ENCODE results near the gene TNS4. TPM values are rescaled to one million over a fixed set of nuclear protein-coding genes. Genes with fewer than 3 reads are reported as not detected.

TNS4 gene
- total and polyA plus RNA-seq, 2 donors (not counting 1 experiment from before 2014, with no cell fraction given): not detected

GRCh38 chr17:40474419-40475002 lies 26.9 kb downstream of the TNS4 start:
- Histone ChIP-seq H2AFZ (ENCODE audit: insufficient read depth, low read depth, low read length, poor library complexity, severe bottlenecking) (no peak overlapping the region), H3K4me3 (ENCODE audit: control extremely low read depth in 1 of 5, extremely low read depth in 1 of 5, insufficient read depth in 1 of 5, low read depth in 2 of 5, low read length in 4 of 5) (no peak overlapping the region), H3K79me2 (ENCODE audit: control insufficient read depth, insufficient read depth, low read length) (no peaks in the 10 kb centered on the region), H3K27me3 (replicated peaks in 1 of 4; ENCODE audit: control extremely low read depth in 1 of 4, control insufficient read depth in 3 of 4, insufficient read depth in 4 of 4, low read length in 3 of 4) (peaks cover 0 to 4% (median 1%) of the 10 kb centered on the region in 4 experiments), H3K9me3 (ENCODE audit: control extremely low read depth in 1 of 3, control insufficient read depth in 2 of 3, insufficient read depth in 1 of 3, low read length in 2 of 3) (peaks cover 0 to 11% (median 0%) of the 10 kb centered on the region in 3 donors), H4K20me1 (ENCODE audit: control insufficient read depth, insufficient read depth, low read length, poor library complexity, severe bottlenecking) (no peaks in the 10 kb centered on the region), H3K36me3 (replicated peaks in 1 of 2; ENCODE audit: control extremely low read depth in 1 of 2, control insufficient read depth in 1 of 2, extremely low read depth in 1 of 2, insufficient read depth in 2 of 2, low read length in 1 of 2) (no peaks in the 10 kb centered on the region), H3K27ac (ENCODE audit: low read length in 2 of 2) (no peak overlapping the region), H3K4me2 (replicated peaks; ENCODE audit: low read depth, low read length, poor library complexity, severe bottlenecking) (no peak overlapping the region), H3K9ac (ENCODE audit: low read length) (no peak overlapping the region), H3K4me1 (ENCODE audit: control insufficient read depth in 2 of 2, insufficient read depth in 2 of 2, low read length in 2 of 2) (peaks cover 12 to 23% of the 10 kb centered on the region in 2 donors)
- Mint-ChIP-seq H3K27me3 (no peaks in the 10 kb centered on the region), H3K4me1 (peaks cover 10% of the 10 kb centered on the region), H3K27ac (no peak overlapping the region), H3K9me3 (ENCODE audit: insufficient read depth) (no peaks in the 10 kb centered on the region), H3K4me3 (no peak overlapping the region)
- ChIA-PET CTCF (interaction anchor here (0.6 to 2.7 kb wide), 8 partner anchors 25 to 888 kb away, joined by 3 to 22 read pairs (median 3); partner anchors contain the start of gene IGFBP4), POLR2A (no interaction called here)
- DNase-seq (no peak), ATAC-seq (ENCODE audit: low read depth) (no peak)
- TF ChIP-seq EZH2 (IDR thresholded peaks at IDR 0.05; ENCODE audit: borderline replicate concordance, insufficient read depth, low read depth, low read length, poor library complexity, severe bottlenecking): no peak
- TF ChIP-seq CTCF (IDR thresholded peaks at IDR 0.05): no peak
- WGBS (ENCODE audit: insufficient coverage): 97% methylated on average over 7 of the region's 9 CpGs
- intact Hi-C loops (cut with micrococcal nuclease): loop anchor here (5.0 kb wide), 1 partner anchor 32 kb away; the partner anchor contains the start of gene IGFBP4

GRCh38 chr17:40473573-40474365 lies 27.7 kb downstream of the TNS4 start:
- H3K4me3 ChIP-seq (ENCODE audit: control extremely low read depth in 1 of 5, extremely low read depth in 1 of 5, insufficient read depth in 1 of 5, low read depth in 2 of 5, low read length in 4 of 5): no peak overlapping the region
- H3K4me1 Mint-ChIP-seq: peaks cover 5% of the 10 kb centered on the region
- no peak overlapping the region for H2AFZ ChIP-seq (ENCODE audit: insufficient read depth, low read depth, low read length, poor library complexity, severe bottlenecking)
- no peak overlapping the region for H3K9ac ChIP-seq (ENCODE audit: low read length)
- H3K36me3 ChIP-seq (replicated peaks in 1 of 2; ENCODE audit: control extremely low read depth in 1 of 2, control insufficient read depth in 1 of 2, extremely low read depth in 1 of 2, insufficient read depth in 2 of 2, low read length in 1 of 2): no peaks in the 10 kb centered on the region
- H3K27ac ChIP-seq (ENCODE audit: low read length in 2 of 2): no peak overlapping the region
- peaks cover 10 to 16% of the 10 kb centered on the region in 2 donors for H3K4me1 ChIP-seq (ENCODE audit: control insufficient read depth in 2 of 2, insufficient read depth in 2 of 2, low read length in 2 of 2)
- CTCF ChIA-PET: interaction anchor here (0.6 to 1.6 kb wide), 4 partner anchors 24 to 115 kb away, joined by 3 to 6 read pairs (median 4); no protein-coding TSS in a partner anchor
- H3K27me3 Mint-ChIP-seq: no peaks in the 10 kb centered on the region
- ATAC-seq (ENCODE audit: low read depth): no peak
- H3K27ac Mint-ChIP-seq: no peak overlapping the region
- H3K9me3 ChIP-seq (ENCODE audit: control extremely low read depth in 1 of 3, control insufficient read depth in 2 of 3, insufficient read depth in 1 of 3, low read length in 2 of 3): peaks cover 0 to 11% (median 0%) of the 10 kb centered on the region in 3 donors
- H3K9me3 Mint-ChIP-seq (ENCODE audit: insufficient read depth): no peaks in the 10 kb centered on the region
- no peaks in the 10 kb centered on the region for H3K79me2 ChIP-seq (ENCODE audit: control insufficient read depth, insufficient read depth, low read length)
- TF ChIP-seq CTCF (IDR thresholded peaks at IDR 0.05) (no peak), EZH2 (IDR thresholded peaks at IDR 0.05; ENCODE audit: borderline replicate concordance, insufficient read depth, low read depth, low read length, poor library complexity, severe bottlenecking) (no peak)
- POLR2A ChIA-PET: no interaction called here
- H4K20me1 ChIP-seq (ENCODE audit: control insufficient read depth, insufficient read depth, low read length, poor library complexity, severe bottlenecking): no peaks in the 10 kb centered on the region
- H3K4me3 Mint-ChIP-seq: no peak overlapping the region
- H3K4me2 ChIP-seq (replicated peaks; ENCODE audit: low read depth, low read length, poor library complexity, severe bottlenecking): no peak overlapping the region
- 88% methylated on average over 14 of the region's 16 CpGs for WGBS (ENCODE audit: insufficient coverage)
- DNase-seq: no peak
- intact Hi-C loops (cut with micrococcal nuclease): no loop called here
- H3K27me3 ChIP-seq (replicated peaks in 1 of 4; ENCODE audit: control extremely low read depth in 1 of 4, control insufficient read depth in 3 of 4, insufficient read depth in 4 of 4, low read length in 3 of 4): peaks cover 0 to 4% (median 1%) of the 10 kb centered on the region in 4 experiments

All from B cell (primary cell).